Keratinocyte (primary cell): Measurements from ENCODE around the gene RPS6KL1. TPM values are rescaled to one million over a fixed set of nuclear protein-coding genes. Genes with fewer than 3 reads are reported as not detected.

ENCODE experiments used
- DNase-seq: peaks from one replicate; pipeline ENCODE4 v3.0.0-alpha.2; 2011; ENCODE audit warnings: low read depth, missing footprints, low spot score
- FAIRE-seq: peaks from 2 replicates; lab custom pipeline; 2011; peaks lifted over from hg19 to GRCh38; lab: Jason Lieb, UNC
- H2AFZ ChIP-seq: 2 replicates; pipeline ENCODE4 v1.6.0; 2012; ENCODE audit warnings: low read length, control low read depth, inconsistent platforms; ENCODE audit not compliant: control insufficient read depth
- H3K27ac ChIP-seq: 2 replicates; pipeline ENCODE4 v1.5.1; 2011; ENCODE audit warnings: low read length; ENCODE audit not compliant: control insufficient read depth, insufficient read depth
- H3K27me3 ChIP-seq: 3 replicates; pipeline ENCODE4 v1.6.0; 2011; ENCODE audit warnings: low read length; ENCODE audit not compliant: control insufficient read depth, insufficient read depth; ENCODE audit errors: extremely low read depth
- H3K36me3 ChIP-seq, 2 experiments: 2 replicates in 1 of 2; 3 replicates in 1 of 2; pipeline ENCODE4 v1.5.1; 2011; ENCODE audit warnings: low read length in 2 of 2, mild to moderate bottlenecking in 1 of 2; ENCODE audit not compliant: control insufficient read depth in 2 of 2, insufficient read depth in 2 of 2; ENCODE audit errors: extremely low read depth in 1 of 2
- H3K4me1 ChIP-seq: 3 replicates; pipeline ENCODE4 v1.5.1; 2011; ENCODE audit warnings: low read length; ENCODE audit not compliant: control insufficient read depth, insufficient read depth; ENCODE audit errors: extremely low read depth
- H3K4me2 ChIP-seq: 3 replicates; pipeline ENCODE4 v1.6.0; 2011; ENCODE audit warnings: low read depth, low read length; ENCODE audit not compliant: control insufficient read depth, insufficient read depth; ENCODE audit errors: extremely low read depth
- H3K4me3 ChIP-seq, 3 experiments: fragments of 200-600 bp in 1 of 3; sonication (generic) in 1 of 3; 2 replicates in 2 of 3; 3 replicates in 1 of 3; pipeline ENCODE4 v1.5.1; 2011 to 2016; ENCODE audit warnings: low read length in 3 of 3, mild to moderate bottlenecking in 3 of 3, control low read depth in 2 of 3, inconsistent platforms in 1 of 3, low read depth in 1 of 3, mixed read lengths in 1 of 3, mixed run types in 1 of 3, moderate library complexity in 1 of 3; ENCODE audit not compliant: control insufficient read depth in 2 of 3, insufficient read depth in 2 of 3; ENCODE audit errors: extremely low read depth in 1 of 3
- H3K79me2 ChIP-seq: 2 replicates; pipeline ENCODE4 v1.6.0; 2012; ENCODE audit warnings: low read length; ENCODE audit not compliant: control insufficient read depth, insufficient read depth
- H3K9ac ChIP-seq: 3 replicates; pipeline ENCODE4 v1.6.0; 2011; ENCODE audit warnings: low read length; ENCODE audit not compliant: control insufficient read depth, insufficient read depth; ENCODE audit errors: extremely low read depth
- H3K9me1 ChIP-seq: 3 replicates; pipeline ENCODE4 v1.6.0; 2011; ENCODE audit warnings: low read length; ENCODE audit not compliant: control insufficient read depth, insufficient read depth; ENCODE audit errors: extremely low read depth
- H3K9me3 ChIP-seq: 2 replicates; pipeline ENCODE4 v1.5.1; 2012; ENCODE audit warnings: low read depth, low read length; ENCODE audit not compliant: control insufficient read depth
- H4K20me1 ChIP-seq: 3 replicates; pipeline ENCODE4 v1.6.0; 2011; ENCODE audit warnings: low read length; ENCODE audit not compliant: control insufficient read depth, insufficient read depth; ENCODE audit errors: extremely low read depth
- EZH2 ChIP-seq: IDR thresholded peaks from one replicate; pipeline ENCODE4 v1.6.1; 2012; ENCODE audit warnings: inconsistent platforms, mild to moderate bottlenecking, low read length, moderate library complexity
- dilution Hi-C: fragments of 300-500 bp; cut with MboI; formaldehyde crosslinking; loops from one replicate; pipeline ENCODE4 v1.7.0; 2020; ENCODE audit warnings: low sequenced_read_pairs; ENCODE audit not compliant: extremely low pct_ligation_motif_present
- polyA plus RNA-seq, 5 experiments: library from polyadenylated mRNA; depleted of rRNA in 3 of 5; stranded (reverse) in 3 of 5; stranded (forward) in 1 of 5; unstranded in 1 of 5; fragments of >200 nt; gene quantifications; 1 replicate in 1 of 5; 2 replicates in 3 of 5; 3 replicates in 1 of 5; pipeline versions ENCODE4 v1.2.1 to v1.2.3, GENCODE V29; 2011 to 2012; ENCODE audit warnings: missing spikeins in 2 of 5, low read depth in 1 of 5, low replicate concordance in 1 of 5
- TF ChIP-seq, protein P1 (sequence below), 3 experiments: IDR thresholded peaks in 1 of 3; conservative IDR thresholded peaks in 1 of 3; optimal IDR thresholded peaks in 1 of 3; 2 replicates in 2 of 3; 3 replicates in 1 of 3; pipeline versions ENCODE3 to v1.5.1; 2011; ENCODE audit warnings: low read length in 3 of 3, mild to moderate bottlenecking in 3 of 3, moderate library complexity in 2 of 3, control low read depth in 1 of 3, inconsistent platforms in 1 of 3; ENCODE audit not compliant: insufficient read depth in 2 of 3; ENCODE audit errors: extremely low read depth in 1 of 3

RPS6KL1 gene
- polyA plus RNA-seq, 1 donor (not counting 4 experiments of a cell fraction or from before 2014, with no cell fraction given) = 0.69 TPM

DNA sequence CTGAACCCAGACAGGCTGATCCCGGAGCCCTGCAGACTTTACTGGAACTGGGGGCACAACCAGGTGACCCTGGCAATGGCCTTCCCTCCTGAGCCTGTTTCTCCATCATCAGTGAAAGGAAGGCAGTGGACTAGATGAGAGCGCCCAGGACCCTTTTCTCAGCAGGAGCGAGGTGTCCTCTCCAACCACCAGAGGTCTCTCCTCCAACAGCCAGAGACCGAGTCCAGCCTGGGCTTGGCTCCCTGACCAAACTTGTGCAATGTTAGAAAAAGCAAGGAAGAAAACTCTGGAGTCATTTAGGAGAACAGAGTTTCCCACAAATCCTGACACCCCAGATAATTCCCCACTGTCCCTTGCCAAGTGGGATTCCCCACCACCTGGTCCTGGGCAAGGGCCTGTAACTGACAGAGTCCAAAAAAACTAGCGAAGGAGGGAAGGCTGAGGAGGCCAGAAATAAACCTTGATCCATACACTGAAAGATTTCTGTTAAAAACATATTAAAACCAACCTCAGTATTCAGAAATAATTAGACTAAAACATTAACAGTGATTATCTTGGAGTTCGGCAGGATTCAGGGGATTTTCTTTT, 9.0 kb downstream of the RPS6KL1 start:
- Histone ChIP-seq H3K4me3 (no peak overlapping the region), H3K9me3 (no peaks in the 10 kb centered on the region), H3K79me2 (no peaks in the 10 kb centered on the region), H3K27ac (no peak overlapping the region), H2AFZ (no peak overlapping the region), H3K4me1 (peaks cover 13% of the 10 kb centered on the region), H3K36me3 (no peaks in the 10 kb centered on the region), H4K20me1 (no peaks in the 10 kb centered on the region), H3K27me3 (no peaks in the 10 kb centered on the region), H3K9ac (no peak overlapping the region), H3K4me2 (no peak overlapping the region), H3K9me1 (no peaks in the 10 kb centered on the region)
- DNase-seq (no peak), FAIRE-seq (peak; percentile 96)
- dilution Hi-C loops = no loop called here
- TF ChIP-seq, protein P1, sequence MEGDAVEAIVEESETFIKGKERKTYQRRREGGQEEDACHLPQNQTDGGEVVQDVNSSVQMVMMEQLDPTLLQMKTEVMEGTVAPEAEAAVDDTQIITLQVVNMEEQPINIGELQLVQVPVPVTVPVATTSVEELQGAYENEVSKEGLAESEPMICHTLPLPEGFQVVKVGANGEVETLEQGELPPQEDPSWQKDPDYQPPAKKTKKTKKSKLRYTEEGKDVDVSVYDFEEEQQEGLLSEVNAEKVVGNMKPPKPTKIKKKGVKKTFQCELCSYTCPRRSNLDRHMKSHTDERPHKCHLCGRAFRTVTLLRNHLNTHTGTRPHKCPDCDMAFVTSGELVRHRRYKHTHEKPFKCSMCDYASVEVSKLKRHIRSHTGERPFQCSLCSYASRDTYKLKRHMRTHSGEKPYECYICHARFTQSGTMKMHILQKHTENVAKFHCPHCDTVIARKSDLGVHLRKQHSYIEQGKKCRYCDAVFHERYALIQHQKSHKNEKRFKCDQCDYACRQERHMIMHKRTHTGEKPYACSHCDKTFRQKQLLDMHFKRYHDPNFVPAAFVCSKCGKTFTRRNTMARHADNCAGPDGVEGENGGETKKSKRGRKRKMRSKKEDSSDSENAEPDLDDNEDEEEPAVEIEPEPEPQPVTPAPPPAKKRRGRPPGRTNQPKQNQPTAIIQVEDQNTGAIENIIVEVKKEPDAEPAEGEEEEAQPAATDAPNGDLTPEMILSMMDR (optimal IDR thresholded peaks at IDR 0.05 in 1 of 3, IDR thresholded peaks at IDR 0.05 in 1 of 3, conservative IDR thresholded peaks at IDR 0.05 in 1 of 3; ENCODE audit: extremely low read depth in 1 of 3, insufficient read depth in 2 of 3, low read length in 3 of 3) = peak; percentile 81 to 88 (median 86)
- TF ChIP-seq EZH2 = no peak

GRCh38 chr14:74913393-74913910, 9.6 kb downstream of the RPS6KL1 start:
- H3K27ac ChIP-seq = no peak overlapping the region

More at GRCh38 chr14:74913393-74913910, 9.6 kb downstream of the RPS6KL1 start:
- no peak for TF ChIP-seq EZH2
- TF ChIP-seq, protein P1 (optimal IDR thresholded peaks at IDR 0.05 in 1 of 3, IDR thresholded peaks at IDR 0.05 in 1 of 3, conservative IDR thresholded peaks at IDR 0.05 in 1 of 3; ENCODE audit: extremely low read depth in 1 of 3, insufficient read depth in 2 of 3, low read length in 3 of 3) = no peak
- no peak for FAIRE-seq
- DNase-seq = no peak
- H3K9ac ChIP-seq = no peak overlapping the region
- no peaks in the 10 kb centered on the region for H3K36me3 ChIP-seq
- H3K9me1 ChIP-seq = no peaks in the 10 kb centered on the region
- peaks cover 13% of the 10 kb centered on the region for H3K4me1 ChIP-seq
- dilution Hi-C loops = no loop called here
- H3K4me3 ChIP-seq = no peak overlapping the region
- H3K27me3 ChIP-seq = no peaks in the 10 kb centered on the region
- no peak overlapping the region for H3K4me2 ChIP-seq
- H3K9me3 ChIP-seq = no peaks in the 10 kb centered on the region
- H3K79me2 ChIP-seq = no peaks in the 10 kb centered on the region
- H2AFZ ChIP-seq = no peak overlapping the region
- no peaks in the 10 kb centered on the region for H4K20me1 ChIP-seq
